ENCODE measurements around the gene GFY.

The GFY gene

GRCh38 chr19:49403404-49404187 lies 21.6 kb upstream of the GFY start:
- DNase-seq, result no peak
- in situ Hi-C loops (cut with HindIII; ENCODE audit: low pct_ligation_motif_present, low pct_unique_long_range_greater_than_20kb, low sequenced_read_pairs), result no loop called here

GRCh38 chr19:49407079-49407478 lies 18.1 kb upstream of the GFY start:
- in situ Hi-C loops (cut with HindIII; ENCODE audit: low pct_ligation_motif_present, low pct_unique_long_range_greater_than_20kb, low sequenced_read_pairs), result no loop called here
- no peak for DNase-seq

- in situ Hi-C loops (cut with HindIII; ENCODE audit: low pct_ligation_motif_present, low pct_unique_long_range_greater_than_20kb, low sequenced_read_pairs), result no loop called here
- no peak for DNase-seq
Observed at GRCh38 chr19:49407482-49408015, 17.6 kb upstream of the GFY start.

- in situ Hi-C loops (cut with HindIII; ENCODE audit: low pct_ligation_motif_present, low pct_unique_long_range_greater_than_20kb, low sequenced_read_pairs), result no loop called here
- DNase-seq, result peak; percentile 70
Observed at GRCh38 chr19:49408816-49409440, 16.3 kb upstream of the GFY start.

- no peak for DNase-seq
- in situ Hi-C loops (cut with HindIII; ENCODE audit: low pct_ligation_motif_present, low pct_unique_long_range_greater_than_20kb, low sequenced_read_pairs), result no loop called here
Observed at GRCh38 chr19:49409441-49410029, 15.7 kb upstream of the GFY start.

- DNase-seq, result no peak
- in situ Hi-C loops (cut with HindIII; ENCODE audit: low pct_ligation_motif_present, low pct_unique_long_range_greater_than_20kb, low sequenced_read_pairs), result no loop called here
Observed at GRCh38 chr19:49411681-49412326, 13.4 kb upstream of the GFY start.

GRCh38 chr19:49413348-49413747 lies 11.8 kb upstream of the GFY start:
- DNase-seq, result no peak
- in situ Hi-C loops (cut with HindIII; ENCODE audit: low pct_ligation_motif_present, low pct_unique_long_range_greater_than_20kb, low sequenced_read_pairs), result no loop called here

- no peak for DNase-seq
- in situ Hi-C loops (cut with HindIII; ENCODE audit: low pct_ligation_motif_present, low pct_unique_long_range_greater_than_20kb, low sequenced_read_pairs), result no loop called here
Observed at GRCh38 chr19:49414256-49414655, 10.9 kb upstream of the GFY start.

GRCh38 chr19:49415102-49415809 lies 9.9 kb upstream of the GFY start:
- in situ Hi-C loops (cut with HindIII; ENCODE audit: low pct_ligation_motif_present, low pct_unique_long_range_greater_than_20kb, low sequenced_read_pairs), result no loop called here
- DNase-seq, result no peak

- no peak for DNase-seq
- in situ Hi-C loops (cut with HindIII; ENCODE audit: low pct_ligation_motif_present, low pct_unique_long_range_greater_than_20kb, low sequenced_read_pairs), result no loop called here
Observed at GRCh38 chr19:49415810-49416200, 9.4 kb upstream of the GFY start.

GRCh38 chr19:49417088-49417487 lies 8.1 kb upstream of the GFY start:
- in situ Hi-C loops (cut with HindIII; ENCODE audit: low pct_ligation_motif_present, low pct_unique_long_range_greater_than_20kb, low sequenced_read_pairs), result no loop called here
- no peak for DNase-seq

GRCh38 chr19:49418511-49418910 lies 6.7 kb upstream of the GFY start:
- DNase-seq, result no peak

GRCh38 chr19:49419173-49419572 lies 6.0 kb upstream of the GFY start:
- in situ Hi-C loops (cut with HindIII; ENCODE audit: low pct_ligation_motif_present, low pct_unique_long_range_greater_than_20kb, low sequenced_read_pairs), result no loop called here
- DNase-seq, result no peak

More at GRCh38 chr19:49418511-49418910, 6.7 kb upstream of the GFY start:
- in situ Hi-C loops (cut with HindIII; ENCODE audit: low pct_ligation_motif_present, low pct_unique_long_range_greater_than_20kb, low sequenced_read_pairs), result no loop called here

- in situ Hi-C loops (cut with HindIII; ENCODE audit: low pct_ligation_motif_present, low pct_unique_long_range_greater_than_20kb, low sequenced_read_pairs), result no loop called here
- no peak for DNase-seq
Observed at GRCh38 chr19:49420227-49420626, 5.0 kb upstream of the GFY start.

- in situ Hi-C loops (cut with HindIII; ENCODE audit: low pct_ligation_motif_present, low pct_unique_long_range_greater_than_20kb, low sequenced_read_pairs), result no loop called here
- DNase-seq, result no peak
Observed at GRCh38 chr19:49421039-49421877, 3.9 kb upstream of the GFY start.

GRCh38 chr19:49421878-49422202 lies 3.3 kb upstream of the GFY start:
- in situ Hi-C loops (cut with HindIII; ENCODE audit: low pct_ligation_motif_present, low pct_unique_long_range_greater_than_20kb, low sequenced_read_pairs), result no loop called here
- no peak for DNase-seq

GRCh38 chr19:49422407-49423070 lies 2.6 kb upstream of the GFY start:
- DNase-seq, result no peak
- in situ Hi-C loops (cut with HindIII; ENCODE audit: low pct_ligation_motif_present, low pct_unique_long_range_greater_than_20kb, low sequenced_read_pairs), result no loop called here
